Thyroid gland (tissue), 4 donors: ENCODE data around the gene EFTUD2. TPM values are rescaled to one million over a fixed set of nuclear protein-coding genes. Genes with fewer than 3 reads are reported as not detected.
A peak's percentile ranks its signal among the peaks of the same experiment; 100 is the strongest.

ENCODE experiments used
- DNase-seq, 2 donors: peaks; one replicate each; pipeline ENCODE4 v3.0.0-alpha.2; 2019
- H3K27ac ChIP-seq, 3 donors: fragments of 200-600 bp; sonication (generic); 1 replicate in 2 of 3; 2 replicates in 1 of 3; pipeline ENCODE4 v1.5.1; 2016 to 2019; ENCODE audit warnings: mild to moderate bottlenecking in 1 of 3, moderate library complexity in 1 of 3
- H3K27me3 ChIP-seq: fragments of 200-600 bp; sonication (generic); one replicate; pipeline ENCODE4 v1.5.1; 2019
- H3K36me3 ChIP-seq, 2 donors: fragments of 200-600 bp; sonication (generic); one replicate each; pipeline ENCODE4 v1.5.1; 2016 to 2019
- H3K4me1 ChIP-seq, 2 donors: fragments of 200-600 bp; sonication (generic); one replicate each; pipeline ENCODE4 v1.5.1; 2017 to 2019
- H3K4me3 ChIP-seq, 3 donors: fragments of 200-600 bp; sonication (generic); replicated peaks in 1 of 3; 1 replicate in 2 of 3; 2 replicates in 1 of 3; pipeline ENCODE4 v1.5.1; 2016; ENCODE audit warnings: mild to moderate bottlenecking in 1 of 3
- H3K9me3 ChIP-seq: fragments of 200-600 bp; sonication (generic); one replicate; pipeline ENCODE4 v1.5.1; 2017
- POLR2A ChIP-seq, 2 donors: fragments of 450-650 bp; IDR thresholded peaks; one replicate each; pipeline ENCODE4 v1.6.1; 2017; ENCODE audit warnings: antibody characterized with exemption in 2 of 2, mild to moderate bottlenecking in 2 of 2, moderate library complexity in 1 of 2
- WGBS, 2 donors: methylation state at CpG; one replicate each; pipeline ENCODE4 v1.1.5; 2017; 5-methylcytosine and 5-hydroxymethylcytosine counted together
- intact Hi-C: fragments of 100-400 bp; cut with DNase I; formaldehyde crosslinking; loops from one replicate; pipeline ENCODE4 v1.15.1; 2023
- total RNA-seq, 4 donors: library from RNA; depleted of rRNA; stranded (reverse); fragments of >200 nt; gene quantifications; one replicate each; pipeline ENCODE4 v1.2.3, GENCODE V29; 2016
- TF ChIP-seq, protein P1 (sequence below), 6 experiments: fragments of 200-600 bp in 3 of 6; fragments of 450-650 bp in 3 of 6; sonication (generic) in 3 of 6; IDR thresholded peaks; one replicate each; pipeline ENCODE4 v1.5.1; 2016 to 2019; ENCODE audit warnings: antibody characterized with exemption in 6 of 6, mild to moderate bottlenecking in 2 of 6, inconsistent platforms in 1 of 6, moderate library complexity in 1 of 6

Gene EFTUD2
- total RNA-seq, 4 donors from 2014 or later: 49.2 to 110 (median 75.1) TPM

DNA sequence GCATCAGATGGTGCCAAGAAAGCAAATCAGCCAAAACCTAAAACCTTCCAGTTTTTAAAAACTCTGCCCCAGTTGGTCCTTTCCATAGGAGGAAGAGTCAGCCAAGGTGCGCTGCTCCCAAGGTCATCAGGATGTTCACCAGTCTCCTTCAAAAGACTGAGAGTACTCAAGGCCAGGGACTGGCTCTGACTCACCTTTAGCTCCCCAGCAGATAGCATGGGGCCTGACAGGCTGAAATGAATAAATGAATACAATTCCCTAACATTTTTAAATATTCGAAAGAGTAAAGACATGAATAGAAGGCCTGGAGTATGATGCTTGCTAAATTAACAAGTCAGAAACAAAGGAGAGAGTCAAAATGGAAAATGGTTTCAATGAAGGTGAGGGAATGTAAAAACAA, 19.2 kb downstream of the EFTUD2 start:
- intact Hi-C loops: no loop called here
- Histone ChIP-seq H3K9me3 (no peaks in the 10 kb centered on the region), H3K27me3 (no peaks in the 10 kb centered on the region), H3K4me1 (no peaks in the 10 kb centered on the region), H3K27ac (no peak overlapping the region), H3K36me3 (peaks cover 56 to 65% of the 10 kb centered on the region in 2 donors), H3K4me3 (no peak overlapping the region)
- 98 to 99% methylated on average over 2 of the region's 2 CpGs for WGBS, 2 donors
- no peak for DNase-seq
- TF ChIP-seq, protein P1, sequence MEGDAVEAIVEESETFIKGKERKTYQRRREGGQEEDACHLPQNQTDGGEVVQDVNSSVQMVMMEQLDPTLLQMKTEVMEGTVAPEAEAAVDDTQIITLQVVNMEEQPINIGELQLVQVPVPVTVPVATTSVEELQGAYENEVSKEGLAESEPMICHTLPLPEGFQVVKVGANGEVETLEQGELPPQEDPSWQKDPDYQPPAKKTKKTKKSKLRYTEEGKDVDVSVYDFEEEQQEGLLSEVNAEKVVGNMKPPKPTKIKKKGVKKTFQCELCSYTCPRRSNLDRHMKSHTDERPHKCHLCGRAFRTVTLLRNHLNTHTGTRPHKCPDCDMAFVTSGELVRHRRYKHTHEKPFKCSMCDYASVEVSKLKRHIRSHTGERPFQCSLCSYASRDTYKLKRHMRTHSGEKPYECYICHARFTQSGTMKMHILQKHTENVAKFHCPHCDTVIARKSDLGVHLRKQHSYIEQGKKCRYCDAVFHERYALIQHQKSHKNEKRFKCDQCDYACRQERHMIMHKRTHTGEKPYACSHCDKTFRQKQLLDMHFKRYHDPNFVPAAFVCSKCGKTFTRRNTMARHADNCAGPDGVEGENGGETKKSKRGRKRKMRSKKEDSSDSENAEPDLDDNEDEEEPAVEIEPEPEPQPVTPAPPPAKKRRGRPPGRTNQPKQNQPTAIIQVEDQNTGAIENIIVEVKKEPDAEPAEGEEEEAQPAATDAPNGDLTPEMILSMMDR (IDR thresholded peaks at IDR 0.05): no peak
- no peak for TF ChIP-seq POLR2A (IDR thresholded peaks at IDR 0.05)

DNA sequence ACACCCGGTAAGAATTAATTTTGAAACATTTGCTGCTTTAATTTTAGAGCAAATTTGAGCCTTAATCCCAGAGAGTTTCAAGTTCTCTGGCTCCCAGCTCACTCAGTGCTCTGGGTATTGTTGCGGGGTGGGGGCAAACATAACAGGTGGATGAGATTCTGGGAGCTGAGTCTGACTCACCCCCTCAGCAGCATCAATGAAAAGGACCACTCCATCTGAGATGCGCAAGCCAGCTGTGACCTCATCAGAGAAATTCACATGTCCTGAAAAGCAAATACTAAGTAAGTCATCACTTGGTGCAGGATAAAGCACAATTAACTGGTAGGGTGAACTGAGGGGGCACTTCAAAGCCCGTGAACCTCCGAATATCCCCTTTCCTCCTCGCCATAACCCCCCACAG, 19.9 kb downstream of the EFTUD2 start:
- DNase-seq: no peak
- H3K4me3 ChIP-seq: no peak overlapping the region
- no peaks in the 10 kb centered on the region for H3K27me3 ChIP-seq
- H3K4me1 ChIP-seq: no peaks in the 10 kb centered on the region
- H3K9me3 ChIP-seq: no peaks in the 10 kb centered on the region
- no peak for TF ChIP-seq POLR2A (IDR thresholded peaks at IDR 0.05)
- TF ChIP-seq, protein P1 (IDR thresholded peaks at IDR 0.05): no peak
- H3K27ac ChIP-seq: no peak overlapping the region
- 86 to 90% methylated on average over 5 to 6 of the region's 6 CpGs for WGBS, 2 donors
- H3K36me3 ChIP-seq: peaks cover 56 to 66% of the 10 kb centered on the region in 2 donors
- intact Hi-C loops: no loop called here

DNA sequence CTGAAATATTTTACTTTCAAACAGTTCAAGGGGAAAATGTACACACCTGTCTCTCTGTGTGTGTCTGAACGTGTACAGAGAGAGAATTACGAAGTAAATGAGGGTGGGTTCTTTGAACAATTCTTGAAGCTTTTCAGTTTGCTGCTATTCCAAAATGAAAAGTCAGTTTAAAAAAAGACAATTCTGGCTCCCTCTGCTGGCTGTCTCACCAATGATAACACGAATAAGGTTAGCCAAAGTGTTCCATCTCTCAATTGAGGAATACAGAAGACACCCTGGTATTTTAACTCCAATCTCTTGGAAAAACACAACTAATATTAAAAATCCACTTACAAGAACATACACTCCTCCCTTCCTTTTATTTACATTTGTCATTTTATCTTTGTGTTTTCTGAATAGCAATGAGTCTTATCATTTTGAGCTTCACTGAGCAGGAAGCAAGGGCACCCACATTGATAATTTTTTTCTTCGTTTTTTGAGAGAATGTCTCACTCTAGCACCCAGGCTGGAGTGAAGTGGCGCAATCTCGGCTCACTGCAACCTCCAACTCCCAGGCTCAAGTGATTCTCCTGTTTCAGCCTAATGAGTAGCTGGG, 20.5 kb downstream of the EFTUD2 start:
- H3K27me3 ChIP-seq: no peaks in the 10 kb centered on the region
- H3K27ac ChIP-seq: no peak overlapping the region
- peaks cover 54 to 63% of the 10 kb centered on the region in 2 donors for H3K36me3 ChIP-seq
- intact Hi-C loops: no loop called here
- no peaks in the 10 kb centered on the region for H3K4me1 ChIP-seq
- DNase-seq: peak; percentile 30 to 38
- TF ChIP-seq, protein P1 (IDR thresholded peaks at IDR 0.05): peak in 5 of 6 experiments; percentile 27 to 60 (median 48)
- TF ChIP-seq POLR2A (IDR thresholded peaks at IDR 0.05): no peak
- 39 to 48% methylated on average over 6 of the region's 6 CpGs for WGBS, 2 donors
- no peak overlapping the region for H3K4me3 ChIP-seq
- H3K9me3 ChIP-seq: no peaks in the 10 kb centered on the region

DNA sequence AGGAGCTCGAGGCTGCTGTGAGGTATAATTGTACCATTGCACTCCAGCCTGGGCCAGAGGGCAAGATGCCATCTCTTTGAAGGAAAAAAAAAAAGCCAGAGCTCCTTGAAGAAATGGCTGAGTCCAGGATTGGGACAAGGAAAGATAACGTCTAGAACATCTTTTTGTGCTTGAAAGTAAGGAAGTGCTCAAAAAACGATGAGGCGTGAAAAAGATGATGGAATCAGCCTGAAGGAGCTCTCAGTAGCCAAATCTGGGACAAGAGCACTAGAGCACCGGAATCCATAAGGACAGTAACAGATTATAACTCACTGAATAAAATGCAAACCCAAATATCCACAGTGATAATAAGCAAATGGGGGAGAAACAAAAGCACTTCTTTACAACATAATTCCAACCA, 22.1 kb downstream of the EFTUD2 start:
- peaks cover 40 to 61% of the 10 kb centered on the region in 2 donors for H3K36me3 ChIP-seq
- H3K9me3 ChIP-seq: no peaks in the 10 kb centered on the region
- no peaks in the 10 kb centered on the region for H3K27me3 ChIP-seq
- H3K27ac ChIP-seq: no peak overlapping the region
- intact Hi-C loops: no loop called here
- DNase-seq: no peak
- TF ChIP-seq, protein P1 (IDR thresholded peaks at IDR 0.05): no peak
- TF ChIP-seq POLR2A (IDR thresholded peaks at IDR 0.05): no peak
- H3K4me3 ChIP-seq: no peak overlapping the region
- no peaks in the 10 kb centered on the region for H3K4me1 ChIP-seq
- WGBS, 2 donors: 75 to 84% methylated on average over 5 of the region's 5 CpGs

DNA sequence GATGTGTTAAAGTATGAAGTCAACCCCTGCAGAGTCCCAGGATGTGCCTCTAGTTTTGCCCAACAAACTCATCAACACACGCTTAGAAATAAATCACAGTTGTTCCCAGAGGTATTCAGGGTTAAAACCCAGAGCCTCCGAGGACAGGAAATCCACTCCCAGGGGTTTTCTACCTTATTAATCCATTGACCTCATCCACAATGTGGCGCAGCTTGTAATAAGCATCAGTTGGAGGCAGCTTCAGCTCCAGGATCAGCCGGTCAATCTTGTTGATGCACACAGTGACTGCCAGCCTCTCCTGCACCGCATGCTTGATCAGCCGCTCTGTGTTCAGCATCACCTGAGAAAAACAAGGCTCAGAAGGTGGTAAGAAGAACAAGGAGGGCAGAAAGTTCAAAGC, 23.5 kb downstream of the EFTUD2 start:
- intact Hi-C loops: no loop called here
- Histone ChIP-seq H3K27me3 (no peaks in the 10 kb centered on the region), H3K4me1 (no peaks in the 10 kb centered on the region), H3K9me3 (no peaks in the 10 kb centered on the region), H3K4me3 (no peak overlapping the region), H3K27ac (no peak overlapping the region), H3K36me3 (peaks cover 51 to 61% of the 10 kb centered on the region in 2 donors)
- no peak for DNase-seq
- TF ChIP-seq, protein P1 (IDR thresholded peaks at IDR 0.05): no peak
- TF ChIP-seq POLR2A (IDR thresholded peaks at IDR 0.05): no peak
- 96% methylated on average over 6 of the region's 6 CpGs for WGBS, 2 donors
